HK-2 (cell line): ENCODE results near the gene SLC5A8.
"Not testable (repeated sequence)": the region's sequence is repeated elsewhere in the genome, so short reads cannot be mapped to it uniquely, and the experiment has no call there.

ENCODE experiments used
- DNase-seq: peaks from one replicate; pipeline ENCODE4 v3.0.0-alpha.2; 2018; ENCODE audit not compliant: unreplicated experiment

The SLC5A8 gene

DNA sequence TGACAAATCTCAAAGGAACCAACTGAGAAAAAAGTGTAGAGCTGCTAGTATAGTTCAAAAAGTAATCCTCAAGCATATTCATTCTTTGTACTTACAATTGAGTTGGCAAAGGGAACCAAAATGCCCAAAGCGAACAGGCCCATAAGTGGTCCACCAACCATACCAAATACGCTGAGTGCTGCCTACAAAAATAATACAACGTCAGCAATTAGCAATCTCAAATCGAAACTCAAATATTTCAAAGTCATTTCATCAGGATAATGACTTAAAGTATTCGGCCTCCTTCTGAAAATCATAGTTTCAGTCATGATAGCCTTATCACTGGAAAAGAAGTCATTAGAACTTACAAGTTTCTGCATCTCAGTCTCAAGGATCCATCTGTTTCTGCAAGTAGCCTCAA, 42.0 kb downstream of the SLC5A8 start:
- no peak for DNase-seq

DNA sequence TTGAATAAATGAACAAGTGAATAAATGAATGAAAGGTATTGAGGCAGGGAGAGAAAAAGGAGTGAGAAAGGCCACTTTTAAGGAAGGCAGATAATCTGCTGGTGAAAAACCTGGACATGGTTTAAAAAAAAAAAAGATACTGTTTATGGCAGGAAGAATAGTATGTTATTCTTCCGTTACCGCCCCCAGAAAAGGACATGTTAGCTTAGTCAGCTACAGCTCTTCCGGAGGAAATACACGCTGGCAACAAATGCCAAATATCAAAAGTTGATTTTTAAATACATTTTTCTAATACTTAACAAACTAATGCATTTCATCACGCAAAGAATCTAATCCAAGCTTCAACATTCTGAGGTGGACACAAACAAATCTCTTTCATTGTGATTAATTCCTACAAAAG, 43.2 kb downstream of the SLC5A8 start:
- DNase-seq = no peak

DNA sequence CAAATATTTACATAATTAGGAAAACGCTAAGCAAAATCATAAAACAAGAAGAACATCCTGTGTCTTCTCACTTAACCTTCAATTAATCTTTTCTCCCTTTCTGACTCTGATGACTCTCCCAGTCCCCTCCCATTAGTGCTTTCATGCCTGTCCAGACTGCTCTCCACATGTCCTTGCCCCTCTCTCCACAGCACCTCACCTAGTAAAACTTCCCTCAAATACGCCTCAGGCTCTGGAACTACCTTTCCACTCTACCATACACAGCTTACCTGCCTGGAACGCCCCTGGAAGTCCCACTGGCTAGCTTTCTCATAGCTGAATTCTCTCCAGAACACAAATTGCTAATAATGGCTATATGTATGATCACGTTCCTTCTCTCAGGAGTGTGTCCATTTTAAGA, 44.7 kb downstream of the SLC5A8 start:
- no peak for DNase-seq

DNA sequence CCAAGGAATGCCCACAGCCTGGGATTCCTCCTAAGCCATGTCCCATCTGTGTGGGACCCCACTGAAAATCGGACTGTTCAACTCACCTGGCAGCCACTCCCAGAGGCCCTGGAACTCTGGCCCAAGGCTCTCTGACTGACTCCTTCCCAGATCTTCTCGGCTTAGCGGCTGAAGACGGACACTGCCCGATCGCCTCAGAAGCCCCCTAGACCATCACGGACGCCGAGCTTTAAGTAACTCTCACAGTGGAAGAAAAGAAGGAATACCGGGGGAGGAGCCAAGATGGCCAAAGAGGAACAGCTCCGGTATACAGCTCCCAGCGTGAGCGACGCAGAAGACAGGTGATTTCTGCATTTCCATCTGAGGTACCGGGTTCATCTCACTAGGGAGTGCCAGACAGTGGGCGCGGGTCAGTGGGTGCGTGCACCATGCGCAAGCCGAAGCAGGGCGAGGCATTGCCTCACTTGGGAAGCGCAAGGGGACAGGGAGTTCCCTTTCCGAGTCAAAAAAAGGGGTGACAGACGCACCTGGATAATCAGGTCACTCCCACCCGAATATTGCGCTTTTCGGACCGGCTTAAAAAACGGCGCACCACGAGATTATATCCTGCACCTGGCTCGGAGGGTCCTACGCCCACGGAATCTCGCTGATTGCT, 64.1 kb downstream of the SLC5A8 start:
- DNase-seq = not testable (repeated sequence)

DNA sequence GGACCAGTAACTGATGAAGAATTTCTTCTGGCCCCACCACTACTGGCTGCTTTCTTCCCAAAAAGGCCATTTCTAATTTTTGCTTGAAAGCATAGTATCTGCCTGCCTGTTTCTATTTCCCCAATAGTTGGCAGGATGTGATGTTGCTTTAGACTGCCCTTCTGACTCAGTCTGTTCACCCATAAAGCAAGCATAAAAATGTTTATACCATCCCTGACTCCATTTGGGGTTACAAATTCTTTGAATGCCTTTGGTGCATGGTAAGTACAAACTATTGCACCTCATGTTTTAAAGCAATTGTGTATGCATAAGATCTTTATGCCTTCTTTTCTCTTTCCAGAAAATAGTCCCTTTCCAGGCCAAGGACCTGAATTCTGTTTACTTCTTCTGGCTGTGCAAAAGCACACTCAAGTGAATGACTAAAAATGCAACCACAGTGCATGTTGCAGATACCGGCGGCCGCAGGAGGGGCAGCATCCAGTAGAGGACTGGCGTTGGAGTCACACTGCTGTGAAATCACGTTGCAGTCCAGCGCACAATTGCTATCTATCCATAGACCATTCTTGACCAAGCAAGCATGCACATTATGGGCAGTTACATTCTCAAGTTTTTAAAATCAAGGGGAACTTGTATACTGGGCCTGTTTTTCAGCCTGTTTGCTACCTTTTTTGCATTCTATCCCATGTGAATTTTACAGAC, 82.4 kb downstream of the SLC5A8 start:
- no peak for DNase-seq

DNA sequence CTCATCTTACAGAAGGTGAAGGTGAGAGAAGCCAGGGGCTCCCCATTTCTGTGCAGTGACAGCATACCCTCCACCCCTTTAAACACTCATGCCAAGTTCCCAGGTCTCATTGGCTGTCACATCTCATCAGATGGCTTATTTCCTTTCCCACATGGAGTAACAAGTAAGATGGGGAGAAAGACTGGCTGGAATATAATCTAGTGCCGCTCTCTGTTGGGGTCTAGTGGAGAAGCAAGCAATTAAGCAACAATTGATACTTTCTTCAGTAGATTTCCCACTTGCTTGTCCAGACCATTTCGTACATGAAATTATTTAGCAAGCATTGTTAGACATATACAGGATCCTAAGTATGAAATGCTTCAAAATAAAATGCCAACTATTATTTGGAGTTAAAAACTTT, 92.2 kb downstream of the SLC5A8 start:
- no peak for DNase-seq

DNA sequence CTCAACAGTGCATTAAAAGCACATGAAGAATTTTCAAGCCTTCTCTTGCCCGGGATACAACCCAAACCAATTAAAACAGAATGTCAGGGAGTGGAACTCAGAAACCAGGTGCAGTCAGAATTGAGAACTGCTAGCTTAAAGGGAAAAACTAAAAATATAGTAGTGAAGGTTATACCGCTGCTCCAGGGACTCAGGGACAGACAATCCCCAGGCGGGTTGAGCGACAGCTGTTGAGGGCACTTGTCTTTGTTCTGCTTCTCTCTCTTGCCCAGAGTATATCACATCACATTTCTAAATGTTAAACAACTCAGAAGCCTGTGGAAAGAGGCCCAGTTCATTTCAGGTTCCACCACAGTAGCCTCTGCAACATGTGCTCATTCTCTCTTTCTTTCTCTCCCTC, 93.1 kb downstream of the SLC5A8 start:
- DNase-seq = no peak

DNA sequence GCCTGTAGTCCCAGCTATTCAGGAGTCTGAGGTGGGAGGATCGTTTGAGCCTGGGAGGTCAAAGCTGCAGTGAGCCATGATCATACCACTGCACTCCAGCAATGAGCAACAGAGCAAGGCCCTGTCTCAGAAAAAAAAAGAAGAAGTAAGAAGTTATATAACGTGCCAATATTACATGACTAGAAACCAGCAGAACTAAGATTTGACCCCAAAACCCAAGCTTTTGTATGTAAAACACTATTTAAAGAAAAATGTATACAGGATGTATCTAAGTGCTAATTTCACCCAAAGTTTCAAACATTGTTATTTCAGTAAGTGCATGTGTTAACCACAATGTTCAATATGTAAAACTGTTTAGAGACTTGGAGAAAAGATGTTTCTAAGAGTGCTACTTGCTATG, 94.7 kb downstream of the SLC5A8 start:
- DNase-seq = no peak

DNA sequence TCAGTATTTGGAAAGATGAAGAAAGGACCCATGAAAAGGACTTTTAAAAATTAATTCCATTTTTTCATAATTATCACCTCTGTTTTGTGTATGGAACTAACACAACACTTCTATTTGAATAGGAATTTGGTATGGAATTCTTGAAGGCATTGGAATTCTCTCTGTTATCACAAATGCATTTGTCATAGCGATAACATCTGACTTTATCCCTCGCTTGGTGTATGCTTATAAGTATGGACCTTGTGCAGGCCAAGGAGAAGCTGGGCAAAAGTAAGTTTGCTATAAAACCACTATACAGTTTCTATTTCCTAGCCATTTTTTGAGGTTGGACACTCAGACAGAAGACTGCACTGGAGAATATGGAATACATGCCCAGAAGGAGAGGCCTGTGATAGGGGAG, 98.6 kb downstream of the SLC5A8 start:
- no peak for DNase-seq

DNA sequence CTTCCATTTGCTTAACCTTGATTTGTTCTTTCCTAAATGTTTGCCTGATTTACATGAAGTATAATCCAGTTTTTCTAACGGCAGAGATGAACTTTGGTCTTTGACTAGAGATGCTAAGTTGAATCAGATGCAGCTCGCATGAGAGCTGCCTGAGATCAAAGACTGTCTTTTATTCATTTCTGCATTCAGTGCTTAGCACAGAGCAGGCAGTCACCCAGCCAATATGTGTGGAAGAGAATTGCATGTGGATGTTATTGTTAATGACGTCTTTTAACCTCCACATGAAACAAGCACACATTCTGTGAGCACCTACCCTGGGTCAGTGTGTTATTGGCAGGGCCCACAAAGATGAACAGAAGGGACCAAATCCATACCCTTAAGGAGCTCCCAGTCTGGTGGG, 99.2 kb downstream of the SLC5A8 start:
- DNase-seq = no peak

DNA sequence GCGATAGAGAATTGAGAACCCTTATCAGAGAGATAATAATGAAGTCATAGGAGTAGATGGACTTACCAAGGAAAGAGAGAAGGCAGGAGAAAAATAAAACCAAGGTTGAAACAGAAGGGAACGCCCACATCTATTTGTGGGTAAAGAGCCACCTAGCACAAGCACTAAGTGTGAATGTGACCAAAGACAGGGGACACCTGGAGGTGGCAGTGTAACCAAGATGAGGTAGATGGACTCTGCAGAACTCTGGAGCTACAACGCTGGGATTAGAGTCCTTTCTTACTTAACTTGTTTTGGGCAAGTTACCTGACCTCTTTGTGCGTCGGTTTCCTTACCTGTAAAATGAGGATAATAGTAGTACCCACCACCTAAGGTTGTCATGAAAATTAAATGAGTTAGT, 101.9 kb downstream of the SLC5A8 start:
- no peak for DNase-seq

DNA sequence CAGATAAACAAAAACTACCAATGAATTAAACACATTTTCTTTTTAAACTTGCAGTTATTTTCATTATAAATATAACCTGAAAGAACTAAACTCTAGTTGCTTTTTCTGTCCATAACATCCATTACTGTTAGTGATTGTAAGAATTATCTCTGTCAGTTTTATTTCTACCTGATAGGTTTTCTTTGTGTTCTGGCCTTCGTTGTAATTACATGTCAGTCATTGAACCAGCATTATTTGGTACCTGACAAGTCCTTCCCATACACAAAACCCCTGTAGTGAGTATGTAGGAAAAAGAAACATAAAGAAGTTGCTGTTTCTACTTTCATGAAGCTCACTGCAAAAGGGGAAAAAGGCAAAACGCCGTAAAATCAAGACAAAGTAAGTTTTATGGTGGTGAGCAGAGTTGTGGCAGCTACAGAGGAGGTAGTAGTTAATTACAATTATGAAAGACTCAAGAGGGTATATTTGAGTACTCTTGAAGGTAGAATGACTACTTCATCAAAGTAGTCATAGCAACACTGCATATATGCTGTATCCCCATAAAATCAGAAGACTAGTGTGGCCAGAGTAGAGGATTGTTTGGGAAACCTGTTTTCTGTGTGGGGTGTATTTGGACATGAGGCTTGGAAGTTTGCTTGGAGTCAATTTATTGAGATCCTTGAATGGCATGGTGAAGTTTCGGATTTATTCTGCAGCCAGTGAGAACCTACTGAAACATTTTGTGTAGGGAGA, 102.8 kb downstream of the SLC5A8 start:
- DNase-seq = no peak
